Ureter (tissue), 1 donor: Measurements from ENCODE around the gene KMT5B. TPM values are rescaled to one million over a fixed set of nuclear protein-coding genes. Genes with fewer than 3 reads are reported as not detected.
"Not testable (repeated sequence)": the region's sequence is repeated elsewhere in the genome, so short reads cannot be mapped to it uniquely, and the experiment has no call there.

Experiments
- DNase-seq: peaks from one replicate; pipeline ENCODE4 v3.0.0-alpha.2; 2020; ENCODE audit warnings: low spot score
- total RNA-seq: library from RNA; stranded (reverse); gene quantifications from one replicate; pipeline ENCODE4 v1.2.4, GENCODE V29; 2023
- donor health status: DM: yes; HTN: yes; CAD: no.

Gene KMT5B
- total RNA-seq, result 67.6 TPM

DNA sequence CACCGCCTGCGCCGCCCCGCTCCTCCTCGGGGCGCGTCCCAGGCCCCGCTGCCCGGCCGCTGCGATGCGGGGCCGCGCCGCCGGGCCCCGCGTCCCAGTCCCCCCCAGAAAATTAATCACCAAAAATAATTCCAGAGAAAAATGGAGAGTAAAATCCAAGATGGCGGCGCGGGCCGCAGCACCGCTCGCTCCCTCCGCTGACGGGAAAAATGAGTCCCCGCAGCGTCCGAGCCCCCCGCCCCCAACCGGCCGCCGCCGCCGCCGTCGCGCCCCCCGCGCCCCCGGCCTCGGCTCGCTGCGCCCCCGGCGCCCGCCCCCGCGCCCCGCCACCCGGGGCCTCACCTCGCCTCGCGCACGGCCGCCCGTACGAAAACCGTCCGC is at the start of gene KMT5B:
TSS of gene KMT5B (minus strand) at position 162 of the 381 bp plus-strand sequence. CDS start 23,220 bp downstream, outside the sequence.
- DNase-seq, result peak; percentile 75

DNA sequence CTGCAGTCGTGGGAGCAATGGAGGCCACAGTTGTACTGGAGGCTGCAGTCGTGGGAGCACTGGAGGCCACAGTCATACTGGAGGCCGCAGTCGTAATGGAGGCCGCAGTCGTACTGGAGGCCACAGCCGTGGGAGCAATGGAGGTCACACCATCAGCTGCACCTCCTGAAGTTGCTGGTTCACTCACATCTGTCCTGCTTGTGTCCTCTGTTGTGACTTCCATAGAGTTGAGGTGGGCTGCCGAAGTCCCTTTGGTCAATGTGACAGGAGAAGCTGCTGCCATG is 49.4 kb upstream of the KMT5B start:
- DNase-seq, result no peak

DNA sequence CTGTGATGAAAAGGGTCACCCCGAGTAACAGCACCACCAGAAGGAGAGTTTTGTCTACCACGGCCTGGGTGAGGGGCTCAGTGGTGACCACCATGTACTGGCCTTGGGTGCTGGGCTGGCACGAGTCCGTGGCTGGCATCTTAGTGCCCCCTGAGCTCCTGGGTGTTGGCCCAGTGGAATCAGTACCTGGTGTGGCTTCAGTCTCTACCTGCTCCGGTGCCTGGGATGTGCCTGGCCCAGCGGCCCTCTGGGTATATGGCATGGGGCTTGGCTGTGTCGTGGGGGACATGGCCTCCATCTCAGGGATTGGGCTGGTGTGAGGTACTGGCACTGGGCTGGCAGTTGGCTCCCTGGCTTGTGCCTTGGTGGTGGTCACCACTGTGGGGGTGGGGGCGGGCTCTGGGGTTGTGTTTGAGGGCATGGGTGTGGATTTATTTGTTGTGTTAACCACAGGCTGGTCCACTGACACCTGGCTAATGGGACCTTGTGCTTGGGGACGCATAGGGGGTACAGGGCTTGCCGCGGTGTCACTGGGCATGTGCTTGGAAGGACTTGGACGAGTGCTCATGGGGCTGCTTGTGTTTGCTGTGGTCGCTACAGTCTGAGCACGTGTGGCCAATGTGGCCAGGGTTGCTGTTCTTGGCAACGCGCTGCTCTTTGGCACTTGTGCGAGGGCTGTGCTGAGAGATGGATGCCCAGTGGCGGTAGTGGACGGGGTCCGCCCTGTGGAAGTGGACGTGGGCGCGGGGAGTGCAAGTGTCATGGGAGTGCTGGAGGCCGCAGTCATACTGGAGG is 48.9 kb upstream of the KMT5B start:
- DNase-seq, result no peak

DNA sequence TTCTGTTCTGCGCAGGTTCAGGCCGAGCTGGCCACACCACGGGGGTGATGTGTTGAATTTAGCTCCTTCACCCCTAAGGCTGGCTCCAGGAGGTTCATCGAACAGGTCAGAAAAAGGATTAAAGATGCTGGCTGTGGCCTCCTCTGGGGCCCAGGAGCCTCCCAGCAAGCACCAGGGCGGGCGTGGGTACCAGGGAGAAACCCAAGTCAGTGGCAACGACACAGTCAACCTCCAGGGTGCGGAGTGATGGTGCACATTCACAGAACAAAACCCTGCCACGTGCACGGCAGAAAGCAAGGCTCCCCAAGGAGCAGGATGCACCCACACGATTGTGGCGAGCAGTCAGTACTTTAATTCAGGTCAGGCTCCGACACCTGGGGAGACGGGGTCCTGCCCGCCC is 47.9 kb upstream of the KMT5B start:
- DNase-seq, result no peak

DNA sequence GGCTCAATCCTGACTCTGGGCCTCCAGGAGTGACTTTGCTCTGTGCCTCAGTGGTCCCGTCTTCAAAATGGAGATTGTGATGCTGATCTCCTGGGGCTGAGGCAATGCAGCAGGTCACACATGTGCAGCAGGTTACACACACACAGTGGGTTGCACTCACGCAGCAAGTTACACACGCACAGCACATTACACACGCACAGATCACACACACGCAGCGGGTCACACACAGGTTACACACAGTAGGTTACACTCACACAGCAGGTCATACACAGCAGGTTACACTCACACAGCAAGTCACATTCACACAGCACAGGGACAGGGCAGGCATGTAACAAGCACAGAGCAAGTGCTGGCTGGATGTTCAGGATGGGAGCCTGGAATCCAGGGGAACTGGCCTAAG is 47.4 kb upstream of the KMT5B start:
- no peak for DNase-seq

DNA sequence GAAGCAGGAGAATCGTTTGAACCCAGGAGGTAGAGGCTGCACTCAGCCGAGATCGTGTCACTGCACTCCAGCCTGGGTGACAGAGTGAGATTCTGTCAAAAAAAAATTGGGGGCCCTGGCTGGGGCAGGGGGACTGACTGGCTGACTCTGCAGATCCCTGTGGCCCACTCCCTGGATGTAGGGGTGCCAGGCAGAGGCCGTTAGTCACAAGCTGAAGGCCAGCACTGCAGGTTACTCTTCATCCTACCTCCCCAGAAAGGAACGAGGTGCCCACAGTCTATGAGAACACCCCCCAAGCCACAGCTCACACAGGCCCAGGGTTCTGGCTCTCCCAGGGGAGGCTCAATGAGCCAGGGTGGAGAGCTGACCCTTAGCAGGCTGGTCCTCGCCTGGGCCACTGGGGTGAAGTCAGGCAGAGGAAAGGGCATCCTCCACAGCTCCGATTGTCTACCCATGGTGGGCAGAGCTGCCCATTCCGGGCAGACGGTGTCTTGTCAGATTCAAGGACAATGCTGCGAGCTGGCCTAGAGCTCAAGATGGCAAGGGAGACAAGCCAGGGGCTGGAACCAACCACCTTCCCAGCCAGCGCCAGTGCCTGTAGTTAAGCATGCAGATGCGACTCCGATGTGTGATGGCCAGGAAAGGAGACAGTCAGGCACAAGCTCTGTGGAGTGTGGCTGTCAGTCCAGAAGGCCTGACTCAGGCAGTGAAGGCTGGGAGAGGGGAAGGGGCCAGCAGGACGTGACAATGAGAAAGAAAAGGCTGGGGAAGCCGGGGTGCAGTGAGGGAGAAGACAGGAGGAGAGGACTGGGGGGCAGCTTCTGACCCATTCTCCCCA is 46.2 kb upstream of the KMT5B start:
- peak; percentile 35 for DNase-seq

DNA sequence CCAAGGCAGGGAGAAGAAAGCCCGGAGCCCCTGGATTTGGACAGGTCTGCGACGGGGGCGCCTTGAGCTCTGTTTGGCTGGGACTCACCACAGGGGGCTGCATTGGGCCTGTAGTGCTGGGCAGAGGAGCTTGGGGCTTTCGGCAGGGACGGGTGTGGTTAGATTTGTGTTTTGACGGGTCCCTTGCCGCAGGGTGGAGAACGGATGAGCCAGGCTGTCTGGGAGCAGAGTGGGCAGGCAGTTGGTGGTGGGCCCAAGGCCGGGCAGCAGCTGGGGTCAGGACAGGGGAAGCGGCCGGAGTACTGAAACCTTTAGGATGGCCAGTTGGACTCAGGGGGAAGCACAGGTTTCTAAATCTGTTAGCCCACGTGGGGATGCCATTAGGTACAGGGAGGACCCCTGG is 45.3 kb upstream of the KMT5B start:
- no peak for DNase-seq

DNA sequence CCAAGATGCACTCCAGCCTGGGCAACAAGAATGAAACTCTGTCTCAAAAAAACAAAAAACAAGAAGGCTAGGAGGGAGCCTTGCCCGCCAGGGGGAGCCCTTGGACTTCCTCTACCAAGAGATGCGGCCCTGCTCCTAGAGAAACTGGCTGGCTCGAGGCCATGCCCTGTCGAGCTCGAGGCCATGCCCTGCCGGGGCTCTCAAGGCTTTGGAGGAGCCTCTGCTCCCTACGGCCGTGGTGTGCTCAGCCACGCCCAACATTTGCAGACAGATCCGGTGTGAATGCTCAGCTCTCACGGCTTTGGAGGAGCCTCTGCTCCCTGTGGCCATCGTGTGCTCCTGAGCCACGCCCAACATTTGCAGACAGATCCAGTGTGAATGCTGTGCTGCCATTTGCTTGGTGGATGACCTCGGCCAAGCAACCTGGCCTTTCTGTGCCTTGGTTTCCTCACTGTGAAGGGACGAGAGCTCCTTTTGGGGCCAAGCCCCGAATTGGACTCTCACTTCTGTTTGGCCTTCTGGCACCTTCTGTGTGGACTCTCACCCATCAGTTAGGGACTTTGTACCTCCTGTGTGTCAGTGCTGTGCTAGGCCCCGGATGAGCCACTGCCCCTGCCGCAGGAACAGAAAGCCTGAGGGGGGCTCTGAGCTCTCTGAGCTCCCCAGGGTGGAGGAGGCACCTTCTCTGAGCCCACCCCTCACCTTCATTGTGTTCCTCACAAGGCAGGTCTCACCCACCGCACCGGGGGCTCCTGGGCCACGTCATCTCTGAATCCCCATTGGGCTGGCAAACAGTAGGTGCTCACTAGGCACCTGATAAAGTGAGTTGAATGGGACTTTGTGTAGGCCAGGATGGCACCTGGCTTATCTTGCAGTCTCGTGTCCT is 44.6 kb upstream of the KMT5B start:
- DNase-seq, result peak; percentile 97

DNA sequence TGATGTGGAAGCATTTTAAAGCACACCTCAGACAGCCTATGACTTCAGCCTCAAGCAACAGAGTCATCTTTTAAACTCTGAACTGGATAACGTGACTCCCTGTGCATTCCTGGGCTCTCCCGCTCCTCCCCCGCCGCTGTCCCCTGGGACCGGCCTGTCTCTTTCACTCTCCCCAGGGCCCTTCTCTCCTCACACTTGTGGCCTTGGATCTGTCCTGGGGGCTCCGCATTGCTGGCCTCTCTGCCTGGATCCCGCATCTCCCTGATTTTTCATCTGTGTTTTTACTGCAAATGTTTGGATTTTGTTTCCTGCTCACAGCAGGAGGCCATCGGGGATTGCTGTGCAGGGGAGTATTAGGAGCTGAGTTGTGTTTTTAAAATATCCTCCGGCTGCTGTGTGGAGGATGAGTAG is 43.2 kb upstream of the KMT5B start:
- no peak for DNase-seq

DNA sequence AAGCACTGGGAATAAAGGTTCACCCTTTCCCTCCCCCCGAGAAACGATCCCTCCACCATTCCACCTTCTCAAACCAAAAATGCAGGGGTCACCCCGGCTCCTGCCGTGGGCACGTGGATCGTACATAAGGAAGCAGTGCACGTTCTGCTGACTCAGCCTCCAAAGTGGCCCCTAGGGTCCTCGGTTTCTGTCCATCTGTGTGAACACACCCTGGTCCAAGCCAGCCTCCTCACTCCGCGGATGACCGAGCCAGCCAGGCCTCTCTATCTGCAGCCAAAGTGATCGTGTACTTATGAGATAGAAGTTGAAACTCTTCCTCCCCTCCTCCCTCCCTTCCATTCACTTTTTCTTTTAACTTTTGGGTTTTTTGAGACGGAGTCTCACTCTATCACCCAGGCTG is 42.4 kb upstream of the KMT5B start:
- DNase-seq, result no peak

DNA sequence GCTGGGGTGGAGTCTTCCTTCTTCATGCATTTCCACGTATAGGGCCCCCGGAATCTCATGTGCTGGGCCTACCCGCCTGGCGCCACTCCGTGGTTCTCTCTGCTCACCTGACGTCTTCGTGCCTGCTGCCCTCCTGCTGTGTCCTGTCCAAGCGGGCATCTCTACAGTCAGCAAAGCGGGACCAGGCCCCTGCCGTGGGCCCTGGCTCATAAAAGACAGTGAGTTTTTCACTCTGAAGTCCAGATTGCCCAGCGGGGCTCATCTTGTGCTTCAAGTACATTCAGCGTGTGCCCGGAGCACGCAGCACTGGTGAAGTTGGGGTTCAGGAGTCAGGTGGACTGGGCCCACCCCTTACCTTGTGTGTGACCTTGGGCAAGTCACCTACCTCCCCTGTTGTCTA is 41.3 kb upstream of the KMT5B start:
- no peak for DNase-seq

DNA sequence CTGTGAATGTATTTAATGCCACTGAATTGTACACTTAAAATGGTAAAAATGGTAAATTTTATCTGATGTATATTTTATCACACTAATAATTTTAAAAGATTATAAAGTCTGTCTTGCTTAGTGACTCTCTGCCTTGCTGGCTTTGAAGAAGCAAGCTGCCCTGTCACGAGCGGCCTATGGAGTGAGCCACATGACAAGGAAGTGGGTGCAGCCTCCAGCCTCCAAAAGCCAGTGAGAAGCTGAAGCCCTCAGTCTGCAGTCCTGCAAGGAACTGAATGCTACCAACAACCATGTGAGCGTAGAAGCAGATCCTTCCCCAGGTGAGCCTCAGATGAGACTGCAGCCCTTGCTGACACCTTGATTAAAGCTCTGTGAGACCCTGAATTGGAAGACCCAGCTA is 38.7 kb upstream of the KMT5B start:
- DNase-seq, result no peak

DNA sequence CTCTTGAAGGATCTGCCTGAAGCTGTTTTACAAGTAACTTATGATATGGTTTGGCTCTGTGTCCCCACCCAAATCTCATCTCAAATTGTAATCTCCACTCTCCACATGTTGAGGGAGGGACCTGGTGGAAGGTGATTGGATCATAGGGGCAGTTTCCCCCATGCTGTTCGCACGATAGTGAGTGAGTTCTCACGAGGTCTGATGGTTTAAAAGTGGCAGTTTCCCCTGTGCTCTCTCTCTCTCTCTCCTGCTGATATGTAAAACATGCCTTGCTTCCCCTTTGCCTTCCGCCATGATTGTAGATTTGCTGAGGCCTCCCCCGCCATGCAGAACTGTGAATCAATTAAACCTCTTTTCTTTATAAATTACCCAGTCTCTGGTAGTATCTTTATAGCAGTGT is 31.8 kb upstream of the KMT5B start:
- not testable (repeated sequence) for DNase-seq

DNA sequence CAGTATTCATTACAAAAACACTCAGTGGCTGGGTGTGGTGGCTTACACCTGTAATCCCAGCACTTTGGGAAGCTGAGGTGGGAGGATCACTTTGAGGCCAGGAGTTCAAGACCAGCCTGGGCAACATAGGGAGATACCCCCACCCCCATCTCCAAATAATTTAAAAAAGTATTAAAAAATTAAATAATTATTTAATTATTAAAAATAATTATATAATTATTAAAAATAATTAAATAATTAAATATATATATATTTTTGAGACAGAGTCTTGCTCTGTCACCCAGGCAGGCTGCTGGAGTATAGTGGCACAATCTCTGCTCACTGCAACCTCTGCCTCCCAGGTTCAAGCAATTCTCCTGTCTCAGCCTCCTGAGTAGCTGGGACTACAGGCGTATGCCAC is 30.8 kb upstream of the KMT5B start:
- not testable (repeated sequence) for DNase-seq

DNA sequence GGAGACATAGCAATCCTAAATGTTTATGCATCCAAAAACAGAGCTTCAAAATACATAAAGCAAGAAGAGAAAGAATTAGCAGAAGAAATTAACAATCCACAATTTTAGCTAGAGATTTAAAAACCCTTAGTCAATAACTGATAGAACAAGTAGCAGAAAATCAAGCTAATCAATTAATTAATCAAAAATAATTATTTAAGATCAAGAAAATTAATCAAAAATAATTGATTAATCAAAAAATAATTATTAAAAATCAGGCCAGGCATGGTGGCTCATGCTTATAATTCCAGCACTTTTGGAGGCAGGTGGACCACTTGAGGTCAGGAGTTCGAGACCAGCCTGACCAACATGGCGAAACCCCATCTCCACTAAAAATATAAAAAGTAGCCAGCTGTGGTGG is 29.5 kb upstream of the KMT5B start:
- no peak for DNase-seq

DNA sequence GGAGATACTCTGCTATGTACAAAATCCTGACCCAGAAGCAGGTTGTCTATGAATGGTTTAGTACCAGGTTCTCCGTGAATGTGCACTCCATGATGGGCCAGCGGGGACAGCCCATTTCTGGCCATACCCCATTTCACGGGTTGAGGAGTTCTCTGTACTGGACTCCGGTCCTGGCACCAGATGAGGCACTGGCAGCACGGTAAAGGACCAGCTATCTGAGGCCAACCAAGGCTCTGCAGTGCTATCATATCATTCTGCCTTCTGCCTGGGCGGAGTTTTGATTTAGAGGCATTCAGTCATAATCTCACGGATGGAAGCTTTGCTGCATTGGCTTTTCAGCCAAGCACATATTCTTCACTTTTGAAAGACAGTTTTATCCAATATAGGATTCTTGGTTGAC is 18.5 kb upstream of the KMT5B start:
- DNase-seq, result no peak

DNA sequence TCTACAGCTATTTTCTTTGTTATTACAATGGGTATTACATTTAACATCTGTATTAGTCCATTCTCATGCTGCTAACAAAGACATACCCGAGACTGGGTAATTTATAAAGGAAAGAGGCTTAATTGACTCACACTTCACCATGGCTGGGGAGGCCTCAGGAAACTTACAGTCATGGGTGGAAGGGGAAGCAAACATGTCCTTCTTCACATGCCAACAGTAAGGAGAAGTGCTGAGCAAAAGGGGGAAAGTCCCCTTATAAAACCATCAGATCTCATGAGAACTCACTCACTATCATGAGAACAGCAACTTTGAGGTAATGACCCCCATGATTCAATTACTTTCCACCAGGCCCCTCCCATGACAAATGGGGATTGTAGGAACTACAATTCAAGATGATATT is 16.5 kb upstream of the KMT5B start:
- DNase-seq, result no peak

DNA sequence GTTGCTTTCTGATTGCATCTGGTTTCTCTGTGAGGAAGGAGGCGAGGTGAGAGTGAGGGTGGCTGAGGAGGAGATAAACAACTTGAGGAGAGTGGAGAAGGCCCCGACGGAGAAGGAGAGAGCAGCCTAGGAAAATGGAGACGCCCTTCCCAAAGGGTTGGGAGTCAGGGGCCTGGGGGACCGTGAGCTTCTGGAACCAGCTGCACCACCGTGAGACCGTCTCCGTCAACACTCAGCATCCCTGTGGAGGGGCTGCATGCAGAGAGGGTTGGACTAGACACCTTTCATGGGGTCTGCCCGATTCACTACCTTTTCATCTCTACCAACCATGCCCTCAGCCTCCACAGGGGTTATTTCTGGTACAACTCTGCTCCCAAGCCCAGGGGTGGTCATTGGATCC is 13.3 kb upstream of the KMT5B start:
- no peak for DNase-seq

DNA sequence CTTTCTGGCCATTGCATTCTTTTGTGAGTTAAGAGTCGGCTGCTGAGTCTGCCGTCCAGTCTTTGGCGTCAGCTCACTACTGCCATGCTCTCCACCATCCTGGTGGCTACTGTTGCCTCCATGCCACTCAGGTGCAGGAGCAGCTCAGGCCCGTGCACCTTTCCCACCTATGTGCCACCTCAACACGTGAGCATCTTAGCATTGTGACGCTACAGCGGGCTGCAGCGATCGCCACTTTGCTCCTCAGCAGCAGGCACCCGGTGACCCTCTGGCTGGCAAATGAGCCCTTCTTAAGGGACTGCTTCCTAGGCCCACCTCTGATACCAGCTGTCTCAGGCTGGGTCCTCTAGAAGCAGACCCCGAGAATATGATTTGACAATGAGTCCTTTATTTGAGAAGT is 11.5 kb upstream of the KMT5B start:
- no peak for DNase-seq

DNA sequence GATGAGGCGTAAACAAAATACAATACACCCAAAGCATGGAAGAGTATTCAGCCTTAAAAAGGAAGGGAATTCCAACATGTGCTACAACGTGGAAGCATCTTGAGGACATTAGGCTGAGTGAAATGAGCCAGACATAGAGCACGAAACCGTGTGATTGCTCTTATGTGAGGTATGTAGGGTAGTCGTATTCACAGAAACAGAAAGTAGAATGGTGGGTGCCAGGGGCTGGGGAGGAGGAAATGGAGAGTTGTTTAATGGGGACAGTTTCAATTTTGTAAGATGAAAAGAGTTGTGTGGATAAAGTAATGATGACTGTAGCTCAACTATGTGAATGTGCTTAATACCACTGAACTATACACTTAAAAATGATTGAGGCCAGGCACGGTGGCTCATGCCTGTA is 10.2 kb upstream of the KMT5B start:
- no peak for DNase-seq

DNA sequence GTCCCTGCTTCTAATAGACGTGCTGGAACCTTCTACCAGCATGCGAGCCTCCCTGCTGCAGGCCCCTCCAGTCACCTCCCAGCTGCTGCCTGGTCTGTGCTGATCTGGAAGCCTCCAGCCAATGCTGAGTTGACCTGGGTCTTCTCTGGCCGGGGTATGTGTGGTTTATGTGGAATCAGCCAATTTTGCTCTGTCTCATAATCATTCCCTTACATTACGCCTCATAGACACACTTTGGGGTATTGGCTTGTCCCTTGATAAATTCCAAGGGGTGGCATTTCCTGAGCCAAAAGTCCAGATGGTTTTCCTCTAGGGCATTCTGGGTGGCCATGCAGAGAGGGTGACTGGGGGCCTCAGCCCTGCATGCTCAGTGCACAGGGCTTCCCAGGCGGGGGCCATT is 8.3 kb upstream of the KMT5B start:
- no peak for DNase-seq

DNA sequence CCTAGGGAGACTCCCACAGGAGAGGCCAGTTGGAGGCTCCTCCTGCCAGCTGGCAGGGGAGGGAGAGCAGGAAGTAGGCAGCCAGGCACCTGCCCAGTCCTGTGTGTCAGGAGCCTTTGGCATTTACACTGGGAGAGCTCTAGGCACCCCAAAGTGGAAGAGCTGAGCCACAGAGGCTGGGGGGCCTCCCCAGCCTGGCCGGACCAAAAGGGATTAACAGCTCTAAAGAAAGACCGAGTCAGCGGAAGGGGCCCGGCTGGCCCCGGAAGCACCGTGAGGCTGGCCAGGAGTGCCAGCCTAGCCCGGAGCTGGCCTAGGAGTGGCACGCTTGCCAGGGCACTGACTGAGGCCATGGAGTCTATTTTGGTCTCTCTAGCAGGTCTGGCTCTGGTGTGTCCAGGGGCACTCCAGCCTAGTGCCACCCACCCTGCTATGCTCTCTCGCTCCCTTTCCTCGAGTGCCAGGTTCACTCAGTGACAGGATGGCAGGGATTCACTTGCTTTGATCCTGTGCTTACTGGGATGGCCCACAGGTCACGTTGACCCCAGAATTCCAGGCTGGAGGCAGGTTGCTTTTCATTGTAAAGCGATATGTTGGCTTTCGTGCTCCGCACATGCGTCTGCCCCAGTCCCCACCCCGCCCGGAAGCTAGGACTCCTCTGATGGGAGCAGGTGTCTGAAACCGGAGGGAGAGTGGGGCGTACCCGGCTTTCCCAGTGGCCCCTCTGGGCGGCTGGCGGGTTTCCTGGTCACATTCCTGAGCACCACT is 3.3 kb upstream of the KMT5B start:
- DNase-seq, result no peak
